HepG2 (cell line): Measurements from ENCODE around the gene LBX2. TPM values are rescaled to one million over a fixed set of nuclear protein-coding genes. Genes with fewer than 3 reads are reported as not detected.
A peak's percentile ranks its signal among the peaks of the same experiment; 100 is the strongest.

Experiments used
- ASH2L ChIP-seq: fragments of 300-600, 200-600 bp; sonication (generic); IDR thresholded peaks from 2 replicates; pipeline ENCODE4 v1.7.0; 2017; ENCODE audit warnings: low read depth, mild to moderate bottlenecking, moderate library complexity, mixed read lengths, low read length; ENCODE audit not compliant: insufficient read length
- CAMTA2 ChIP-seq: sonication (generic); formaldehyde crosslinking; IDR thresholded peaks from 2 replicates; pipeline ENCODE4 v1.4.0; 2020; ENCODE audit warnings: mild to moderate bottlenecking, missing genetic modification reagents, borderline replicate concordance
- ELF1 ChIP-seq: sonication (generic); formaldehyde crosslinking; IDR thresholded peaks from 2 replicates; pipeline ENCODE4 v1.4.0; 2020; ENCODE audit warnings: missing genetic modification reagents
- GATAD1 ChIP-seq: IDR thresholded peaks from 2 replicates; pipeline ENCODE4 v1.6.1; 2016; ENCODE audit warnings: missing genetic modification reagents, missing compliant biosample characterization
- IRX3 ChIP-seq: sonication (generic); formaldehyde crosslinking; IDR thresholded peaks from 2 replicates; pipeline ENCODE4 v1.8.1; 2023; ENCODE audit warnings: mild to moderate bottlenecking, low read depth, missing genetic modification reagents, borderline replicate concordance
- KDM4B ChIP-seq: sonication (generic); formaldehyde crosslinking; IDR thresholded peaks from 2 replicates; pipeline ENCODE4 v1.4.0; 2020; ENCODE audit warnings: missing genetic modification reagents
- KDM5B ChIP-seq: sonication (generic); formaldehyde crosslinking; IDR thresholded peaks from 2 replicates; pipeline ENCODE4 v1.4.0; 2020; ENCODE audit warnings: missing genetic modification reagents, mild to moderate bottlenecking, borderline replicate concordance
- MXD4 ChIP-seq: IDR thresholded peaks from 2 replicates; pipeline ENCODE4 v1.6.1; 2016; ENCODE audit warnings: mild to moderate bottlenecking, missing biosample characterization, missing genetic modification reagents
- PHF5A ChIP-seq: IDR thresholded peaks from one replicate; pipeline ENCODE4 v1.6.1; 2018; ENCODE audit warnings: low read depth, missing genetic modification reagents; ENCODE audit not compliant: unreplicated experiment
- RAD21 ChIP-seq: fragments of 450-650 bp; formaldehyde crosslinking; IDR thresholded peaks from 2 replicates; pipeline ENCODE4 v1.5.0; 2020; ENCODE audit warnings: mild to moderate bottlenecking
- RCOR2 ChIP-seq: IDR thresholded peaks from 2 replicates; pipeline ENCODE4 v1.6.1; 2016; ENCODE audit warnings: missing biosample characterization, missing genetic modification reagents
- RXRA ChIP-seq: sonication (generic); formaldehyde crosslinking; IDR thresholded peaks from 2 replicates; pipeline ENCODE4 v1.5.1; 2020; ENCODE audit warnings: missing genetic modification reagents
- SMARCC2 ChIP-seq: fragments of 450-650 bp; IDR thresholded peaks from 2 replicates; pipeline ENCODE4 v1.6.1; 2017; ENCODE audit warnings: antibody characterized with exemption, mild to moderate bottlenecking
- SP5 ChIP-seq: IDR thresholded peaks from 2 replicates; pipeline ENCODE4 v1.6.1; 2016; ENCODE audit warnings: low read depth, borderline replicate concordance
- ZBTB10 ChIP-seq: sonication (generic); formaldehyde crosslinking; IDR thresholded peaks from 2 replicates; pipeline ENCODE4 v1.4.0; 2020; ENCODE audit warnings: missing genetic modification reagents, borderline replicate concordance
- ZBTB33 ChIP-seq: sonication (generic); formaldehyde crosslinking; IDR thresholded peaks from 2 replicates; pipeline ENCODE4 v1.4.0; 2020; ENCODE audit warnings: missing genetic modification reagents
- ZFX ChIP-seq: sonication (generic); formaldehyde crosslinking; IDR thresholded peaks from 2 replicates; pipeline ENCODE4 v1.4.0; 2020; ENCODE audit warnings: mild to moderate bottlenecking, low read depth, missing genetic modification reagents, moderate library complexity
- ZKSCAN1 ChIP-seq: fragments of 150-350 bp; IDR thresholded peaks from 2 replicates; pipeline ENCODE4 v1.6.1; 2014; ENCODE audit warnings: low read length
- ZMAT3 ChIP-seq: sonication (generic); formaldehyde crosslinking; conservative IDR thresholded peaks from 2 replicates; pipeline ENCODE4 v1.7.0; 2021; ENCODE audit warnings: missing genetic modification reagents
- ZMYM3 ChIP-seq: sonication (generic); formaldehyde crosslinking; IDR thresholded peaks from 2 replicates; pipeline ENCODE4 v1.5.1; 2020; ENCODE audit warnings: mild to moderate bottlenecking, missing genetic modification reagents
- ZNF224 ChIP-seq: sonication (generic); formaldehyde crosslinking; IDR thresholded peaks from 2 replicates; pipeline ENCODE4 v1.5.0; 2020; ENCODE audit warnings: mild to moderate bottlenecking, missing genetic modification reagents
- ZNF768 ChIP-seq: sonication (generic); formaldehyde crosslinking; IDR thresholded peaks from 2 replicates; pipeline ENCODE4 v1.4.0; 2020; ENCODE audit warnings: missing genetic modification reagents
- ZNF792 ChIP-seq: IDR thresholded peaks from 2 replicates; pipeline ENCODE4 v1.6.1; 2016
- polyA plus RNA-seq, 8 experiments: library from polyadenylated mRNA; depleted of rRNA in 3 of 8; stranded (reverse) in 7 of 8; unstranded in 1 of 8; fragments of >200 nt; fragmentation: Illumina TruSeq in 4 of 8; extraction: Trizol in 4 of 8; gene quantifications; 2 replicates each; pipeline versions ENCODE4 v1.2.1 to v1.2.3, GENCODE V29; 2011 to 2016; ENCODE audit warnings: low read depth in 4 of 8, missing spikeins in 1 of 8, mixed read lengths in 1 of 8; ENCODE audit not compliant: insufficient read depth in 1 of 8
- total RNA-seq, 5 experiments: library from RNA; depleted of rRNA; stranded (reverse); fragments of >200 nt; fragmentation: Illumina TruSeq; extraction: Trizol; gene quantifications; 2 replicates each; pipeline ENCODE4 v1.2.3, GENCODE V29; 2016; ENCODE audit warnings: low read depth in 1 of 5
- TF ChIP-seq, protein P1 (sequence below): sonication (generic); formaldehyde crosslinking; IDR thresholded peaks from 2 replicates; pipeline ENCODE4 v1.5.0; 2020; ENCODE audit warnings: missing genetic modification reagents

The LBX2 gene
- total and polyA plus RNA-seq, 2 of the 13 experiments (the other 11 are each of a cell fraction or from before 2014, with no cell fraction given) = 6.4 to 8.1 TPM

DNA sequence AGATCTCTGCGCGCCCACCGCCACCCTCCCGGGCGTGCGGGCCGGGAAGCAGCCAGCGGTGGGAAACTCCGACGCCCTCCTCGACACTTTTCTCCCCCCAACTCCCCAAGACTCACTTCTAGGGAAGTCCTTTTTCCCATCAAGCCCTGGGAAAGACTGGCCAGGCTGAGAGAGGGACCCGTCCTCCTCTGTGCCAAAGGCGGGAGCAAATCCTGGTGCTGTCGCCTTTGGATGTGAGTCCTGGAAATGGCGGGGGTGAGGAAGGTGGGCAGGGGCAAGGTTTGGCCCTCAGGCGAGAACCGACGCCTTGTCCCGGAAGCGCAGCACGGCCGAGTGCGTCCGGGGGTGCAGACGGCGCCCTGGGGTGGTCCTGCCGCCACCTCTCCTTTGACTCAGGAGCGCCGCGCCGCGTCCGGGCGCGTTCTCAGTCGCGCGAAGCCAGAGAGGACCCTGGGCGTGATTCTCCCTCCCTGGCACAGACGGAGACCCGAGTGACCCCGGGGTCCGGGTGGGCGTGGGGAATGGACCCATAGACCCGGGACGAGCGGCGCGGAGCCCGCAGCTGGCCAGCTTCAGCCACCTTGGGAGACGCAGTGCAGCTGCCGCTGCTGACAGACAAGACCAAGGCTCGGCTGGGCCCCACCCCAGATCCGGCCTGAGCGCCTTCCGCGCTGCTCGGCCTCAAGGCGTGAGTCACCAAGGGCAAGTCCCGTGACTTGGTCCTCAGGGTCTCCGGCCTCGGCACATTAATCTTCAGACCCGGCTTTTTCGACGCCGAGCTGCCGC is 3.5 kb upstream of the LBX2 start (continued):
- TF ChIP-seq ZBTB10 (CRISPR knock-in tag) (peak; percentile 89; the same call in 1 of the 2 replicates), ZKSCAN1 (no peak), SP5 (CRISPR knock-in tag) (no peak), KDM4B (CRISPR knock-in tag) (no peak; the same call in 1 of the 2 replicates), MXD4 (CRISPR knock-in tag) (no peak; the same call in 1 of the 2 replicates), ZNF768 (CRISPR knock-in tag) (peak; percentile 58; the same call in 1 of the 2 replicates), SMARCC2 (no peak), ZBTB33 (CRISPR knock-in tag) (no peak), ELF1 (peak; percentile 86), ZMYM3 (CRISPR knock-in tag) (peak; percentile 41; the same call in 1 of the 2 replicates), KDM5B (CRISPR knock-in tag) (peak; percentile 86), RCOR2 (CRISPR knock-in tag) (no peak), ZNF792 (CRISPR knock-in tag) (peak; percentile 19; the same call in 1 of the 2 replicates), CAMTA2 (peak; percentile 32; the same call in 1 of the 2 replicates), RAD21 (CRISPR knock-in tag) (peak; percentile 95), ASH2L (peak; percentile 49), GATAD1 (CRISPR knock-in tag) (peak; percentile 81), ZFX (CRISPR knock-in tag) (peak; percentile 69; the same call in 1 of the 2 replicates), ZNF224 (CRISPR knock-in tag) (peak; percentile 90; the same call in 1 of the 2 replicates), ZMAT3 (CRISPR knock-in tag) (no peak), IRX3 (CRISPR knock-in tag) (peak; percentile 65; the same call in 1 of the 2 replicates), PHF5A (CRISPR knock-in tag) (peak; percentile 23), RXRA (CRISPR knock-in tag) (peak; percentile 56; the same call in 1 of the 2 replicates)
- TF ChIP-seq, protein P1, sequence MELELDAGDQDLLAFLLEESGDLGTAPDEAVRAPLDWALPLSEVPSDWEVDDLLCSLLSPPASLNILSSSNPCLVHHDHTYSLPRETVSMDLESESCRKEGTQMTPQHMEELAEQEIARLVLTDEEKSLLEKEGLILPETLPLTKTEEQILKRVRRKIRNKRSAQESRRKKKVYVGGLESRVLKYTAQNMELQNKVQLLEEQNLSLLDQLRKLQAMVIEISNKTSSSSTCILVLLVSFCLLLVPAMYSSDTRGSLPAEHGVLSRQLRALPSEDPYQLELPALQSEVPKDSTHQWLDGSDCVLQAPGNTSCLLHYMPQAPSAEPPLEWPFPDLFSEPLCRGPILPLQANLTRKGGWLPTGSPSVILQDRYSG (CRISPR knock-in tag) = no peak
